Right cardiac atrium (tissue), 5 donors: ENCODE measurements around the gene CSRNP3. TPM values are rescaled to one million over a fixed set of nuclear protein-coding genes. Genes with fewer than 3 reads are reported as not detected.

Source experiments
- ATAC-seq, 2 donors: fragments of 200-7000 bp; cut with Tn5 transposase; one replicate each; pipeline versions ENCODE4 v1.8.0 to v1.9.1; 2020; ENCODE audit warnings: moderate library complexity in 2 of 2, mild to moderate bottlenecking in 1 of 2
- DNase-seq, 3 donors: peaks; one replicate each; pipeline ENCODE4 v3.0.0-alpha.2; 2020
- H3K27ac ChIP-seq: one replicate; pipeline ENCODE4 v1.5.1; 2013; ENCODE audit warnings: mild to moderate bottlenecking, low read length, control low read depth, moderate library complexity
- H3K27me3 ChIP-seq: one replicate; pipeline ENCODE4 v1.6.1; 2013; ENCODE audit not compliant: control insufficient read depth, insufficient read depth
- H3K4me1 ChIP-seq: one replicate; pipeline ENCODE4 v1.6.1; 2013; ENCODE audit warnings: low read length; ENCODE audit not compliant: control insufficient read depth, insufficient read depth
- H3K4me3 ChIP-seq: one replicate; pipeline ENCODE4 v1.5.1; 2013; ENCODE audit warnings: low read length, control low read depth
- H3K9me3 ChIP-seq: one replicate; pipeline ENCODE4 v1.6.1; 2013; ENCODE audit warnings: low read length; ENCODE audit not compliant: control insufficient read depth
- WGBS: extraction: QIAGEN DNeasy Blood & Tissue Kit; methylation state at CpG from one replicate; pipeline ENCODE4 v1.1.7; 2013; 5-methylcytosine and 5-hydroxymethylcytosine counted together
- intact Hi-C, 4 donors: fragments of 100-400 bp; cut with DNase I; formaldehyde crosslinking; loops; one replicate each; pipeline versions ENCODE4 v1.11.0 to v1.14.0; 2022 to 2023
- polyA plus RNA-seq: library from polyadenylated mRNA; stranded (reverse); fragments of 200-250 nt; gene quantifications from one replicate; pipeline ENCODE4 v1.2.3, GENCODE V29; 2013
- total RNA-seq, 4 donors: library from RNA; stranded (reverse); fragmentation: NEBNext Ultra II Directional; extraction: Animal tissue kit (Norgen Biotek cat#: 25700); gene quantifications; one replicate each; pipeline ENCODE4 v1.2.1, GENCODE V29; 2021
- donor health status: healthy with polysubstance abuse.
- donor health status: DM: no; HTN: yes; CAD: no.
- donor health status: DM: no; HTN: no; CAD: no.
- donor health status: DM: no; HTN: yes; CAD: no; lungs with severe emphysema.
- donor health status: DM: yes; HTN: yes; CAD: no.

The CSRNP3 gene
- total and polyA plus RNA-seq, 5 donors, result 1.6 to 9.6 (median 6.1) TPM

GRCh38 chr2:165593081-165593480, 123.6 kb downstream of the CSRNP3 start:
- Histone ChIP-seq H3K4me3 (no peak overlapping the region), H3K27me3 (no peaks in the 10 kb centered on the region), H3K27ac (no peak overlapping the region), H3K4me1 (no peaks in the 10 kb centered on the region), H3K9me3 (no peaks in the 10 kb centered on the region)
- DNase-seq (no peak), ATAC-seq (no peak)
- intact Hi-C loops, result no loop called here
- WGBS, result 100% methylated on average over 3 of the region's 3 CpGs

- Histone ChIP-seq H3K9me3 (no peaks in the 10 kb centered on the region), H3K27me3 (no peaks in the 10 kb centered on the region), H3K4me3 (no peak overlapping the region), H3K4me1 (no peaks in the 10 kb centered on the region), H3K27ac (no peak overlapping the region)
- ATAC-seq (no peak), DNase-seq (no peak)
- intact Hi-C loops, result no loop called here
- WGBS, result 89% methylated on average over 1 of the region's 1 CpG
Measured at GRCh38 chr2:165594231-165594934, 124.9 kb downstream of the CSRNP3 start.

- ATAC-seq (no peak), DNase-seq (no peak)
- intact Hi-C loops, result no loop called here
- Histone ChIP-seq H3K4me1 (no peaks in the 10 kb centered on the region), H3K9me3 (no peaks in the 10 kb centered on the region), H3K4me3 (no peak overlapping the region), H3K27me3 (no peaks in the 10 kb centered on the region), H3K27ac (no peak overlapping the region)
- 62% methylated on average over 6 of the region's 6 CpGs for WGBS
Measured at GRCh38 chr2:165594935-165595255, 125.4 kb downstream of the CSRNP3 start.

GRCh38 chr2:165596788-165597187, 127.3 kb downstream of the CSRNP3 start:
- 87% methylated on average over 3 of the region's 3 CpGs for WGBS
- no peaks in the 10 kb centered on the region for H3K9me3 ChIP-seq
- no peak for ATAC-seq
- H3K27me3 ChIP-seq, result no peaks in the 10 kb centered on the region
- H3K4me3 ChIP-seq, result no peak overlapping the region
- no peak overlapping the region for H3K27ac ChIP-seq
- H3K4me1 ChIP-seq, result no peaks in the 10 kb centered on the region
- intact Hi-C loops, result no loop called here
- no peak for DNase-seq

DNA sequence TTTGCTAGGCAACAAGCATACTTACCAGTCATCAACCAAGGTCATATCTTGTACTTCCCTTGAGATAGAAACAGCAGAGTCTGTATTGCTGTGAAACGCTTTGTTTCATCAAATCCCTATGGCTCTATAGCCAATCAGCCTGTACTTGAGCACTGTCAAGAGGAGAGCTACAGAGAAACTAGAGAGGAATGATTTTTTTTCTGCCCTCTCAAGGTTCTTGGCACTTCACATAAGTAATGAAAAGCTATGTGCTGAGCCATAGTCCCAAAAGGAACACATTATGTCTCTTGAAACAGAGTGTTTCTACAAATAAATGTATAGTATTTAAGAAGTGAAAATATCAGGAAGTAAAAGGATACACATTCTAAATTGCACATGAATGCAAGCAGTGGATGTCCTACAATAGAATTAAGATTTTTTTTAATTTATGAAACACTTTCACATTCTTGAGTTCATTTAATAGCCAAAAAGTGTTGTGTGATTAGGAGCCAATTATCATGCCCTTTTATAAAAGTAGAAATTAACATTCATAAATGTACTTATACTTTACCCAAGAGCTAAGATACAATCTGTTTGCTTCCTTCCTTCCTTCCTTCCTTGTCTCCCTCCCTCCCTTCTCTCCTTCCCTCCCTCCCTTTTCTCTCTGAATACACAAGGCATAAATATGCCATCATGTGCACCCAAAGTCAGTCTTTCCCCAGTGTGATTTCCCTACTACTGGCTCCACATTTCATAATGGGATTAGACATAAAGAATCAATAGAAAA, 131.8 kb downstream of the CSRNP3 start:
- Histone ChIP-seq H3K9me3 (no peaks in the 10 kb centered on the region), H3K27ac (no peak overlapping the region), H3K4me3 (no peak overlapping the region), H3K27me3 (no peaks in the 10 kb centered on the region), H3K4me1 (no peaks in the 10 kb centered on the region)
- intact Hi-C loops, result no loop called here
- DNase-seq (no peak), ATAC-seq (no peak)
- 60% methylated on average over 1 of the region's 1 CpG for WGBS

GRCh38 chr2:165601928-165602521, 132.5 kb downstream of the CSRNP3 start:
- DNase-seq (no peak), ATAC-seq (peak; percentile 67 to 73)
- intact Hi-C loops, result no loop called here
- no peaks in the 10 kb centered on the region for H3K4me1 ChIP-seq
- no peaks in the 10 kb centered on the region for H3K27me3 ChIP-seq
- 64% methylated on average over 3 of the region's 3 CpGs for WGBS
- no peak overlapping the region for H3K27ac ChIP-seq
- no peak overlapping the region for H3K4me3 ChIP-seq
- H3K9me3 ChIP-seq, result no peaks in the 10 kb centered on the region

GRCh38 chr2:165609672-165610071, 140.2 kb downstream of the CSRNP3 start:
- Histone ChIP-seq H3K4me3 (no peak overlapping the region), H3K9me3 (no peaks in the 10 kb centered on the region), H3K27me3 (no peaks in the 10 kb centered on the region), H3K4me1 (no peaks in the 10 kb centered on the region), H3K27ac (no peak overlapping the region)
- DNase-seq, result no peak
- WGBS, result 84% methylated on average over 6 of the region's 6 CpGs
- intact Hi-C loops, result no loop called here
- ATAC-seq, result no peak

DNA sequence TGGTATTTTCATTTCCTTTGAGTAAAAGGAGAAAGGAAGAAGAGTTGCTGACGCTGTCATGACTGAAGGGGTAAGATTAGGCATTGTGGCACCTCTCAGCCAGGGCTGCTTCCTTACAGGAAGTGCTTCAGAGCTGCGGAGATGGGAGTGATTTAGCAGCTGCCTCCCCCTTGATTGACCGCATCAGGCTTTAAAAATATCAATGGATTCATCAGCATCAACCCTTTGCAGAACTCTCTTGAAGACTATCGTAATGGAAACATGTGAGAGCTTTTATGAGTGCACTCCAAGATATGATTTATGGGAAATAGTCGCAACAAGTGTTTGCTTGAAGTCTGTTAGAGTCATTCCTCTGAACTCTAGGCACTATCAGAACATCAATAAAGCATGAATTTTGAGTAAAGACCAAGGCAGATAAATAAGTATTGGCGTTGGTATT, 141.1 kb downstream of the CSRNP3 start:
- no peaks in the 10 kb centered on the region for H3K27me3 ChIP-seq
- intact Hi-C loops, result no loop called here

GRCh38 chr2:165617741-165618481, 148.4 kb downstream of the CSRNP3 start:
- H3K4me3 ChIP-seq, result no peak overlapping the region
- DNase-seq, result no peak
- 94% methylated on average over 4 of the region's 4 CpGs for WGBS
- ATAC-seq, result no peak
- H3K4me1 ChIP-seq, result no peaks in the 10 kb centered on the region
- H3K27ac ChIP-seq, result no peak overlapping the region
- no peaks in the 10 kb centered on the region for H3K9me3 ChIP-seq
- H3K27me3 ChIP-seq, result no peaks in the 10 kb centered on the region
- intact Hi-C loops, result no loop called here

More for the DNA sequence above, 141.1 kb downstream of the CSRNP3 start:
- ATAC-seq (no peak), DNase-seq (no peak)
- 34% methylated on average over 6 of the region's 6 CpGs for WGBS
- Histone ChIP-seq H3K4me1 (no peaks in the 10 kb centered on the region), H3K9me3 (no peaks in the 10 kb centered on the region), H3K27ac (no peak overlapping the region), H3K4me3 (no peak overlapping the region)

DNA sequence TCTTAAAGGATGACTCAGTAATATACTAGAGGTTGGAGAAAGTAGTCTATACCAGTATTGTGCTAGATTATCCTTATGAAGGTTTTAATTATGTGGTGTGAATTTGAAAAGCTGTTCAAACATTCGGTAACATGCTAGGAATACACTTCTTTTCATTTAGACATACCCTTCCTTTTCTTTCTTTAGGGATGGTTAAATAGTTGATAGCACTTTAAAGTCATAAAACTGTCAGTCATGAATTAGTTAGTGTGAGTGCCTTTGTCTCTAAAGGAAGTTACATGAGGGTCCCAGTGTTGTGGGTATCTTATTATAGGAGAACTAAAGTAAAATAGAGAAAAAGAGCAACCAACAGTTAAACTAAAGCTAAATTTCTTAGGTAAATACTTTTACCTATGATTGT, 149.3 kb downstream of the CSRNP3 start:
- no peak for ATAC-seq
- intact Hi-C loops, result no loop called here
- H3K9me3 ChIP-seq, result no peaks in the 10 kb centered on the region
- no peak for DNase-seq
- whole genome bisulfite sequencing, result 84% methylated on average over 1 of the region's 1 CpG
- no peak overlapping the region for H3K27ac ChIP-seq
- no peaks in the 10 kb centered on the region for H3K27me3 ChIP-seq
- H3K4me1 ChIP-seq, result no peaks in the 10 kb centered on the region
- H3K4me3 ChIP-seq, result no peak overlapping the region

DNA sequence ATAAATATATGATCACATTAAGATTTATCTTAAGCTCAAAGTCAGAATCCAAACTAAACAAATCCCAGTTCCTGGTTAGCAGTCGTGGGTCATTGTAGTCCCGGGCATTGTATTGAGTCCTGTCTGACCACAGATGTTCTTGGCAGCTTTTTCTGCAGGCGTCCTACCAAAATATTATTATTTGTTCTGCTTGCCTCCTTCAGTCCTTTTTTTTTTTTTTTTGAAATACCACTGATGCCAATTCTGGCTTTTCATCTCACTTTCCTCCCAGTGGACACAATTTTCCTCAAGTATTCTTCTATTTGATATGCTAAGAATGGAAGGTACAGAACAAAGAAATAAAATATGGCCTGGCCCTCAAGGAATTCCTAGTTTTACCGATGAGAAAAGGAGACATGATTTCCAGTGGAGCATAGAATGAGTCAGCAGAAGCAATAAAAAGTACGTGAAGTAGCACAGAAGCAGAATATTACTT, 151.6 kb downstream of the CSRNP3 start:
- Histone ChIP-seq H3K27me3 (no peaks in the 10 kb centered on the region), H3K4me1 (no peaks in the 10 kb centered on the region), H3K4me3 (no peak overlapping the region), H3K27ac (no peak overlapping the region), H3K9me3 (no peaks in the 10 kb centered on the region)
- no peak for DNase-seq
- peak; percentile 54 to 67 for ATAC-seq
- 38% methylated on average over 5 of the region's 5 CpGs for WGBS
- intact Hi-C loops, result no loop called here
